ENCODE data around the gene ZAP70.

Gene ZAP70

GRCh38 chr2:97715951-97716694 is 2.7 kb downstream of the ZAP70 start:
- DNase-seq = no peak

- DNase-seq = no peak
These were observed 3.6 kb downstream of the ZAP70 start for GRCh38 chr2:97716695-97717612.

- no peak for DNase-seq
These were observed 4.2 kb downstream of the ZAP70 start for GRCh38 chr2:97717613-97717995.

GRCh38 chr2:97718051-97718882 is 4.9 kb downstream of the ZAP70 start:
- DNase-seq = no peak

- DNase-seq = no peak
These were observed 5.6 kb downstream of the ZAP70 start for GRCh38 chr2:97718942-97719341.

- DNase-seq = no peak
These were observed 6.2 kb downstream of the ZAP70 start for GRCh38 chr2:97719362-97720155.

GRCh38 chr2:97720746-97721145 is 7.4 kb downstream of the ZAP70 start:
- DNase-seq = no peak

GRCh38 chr2:97722227-97722626 is 8.9 kb downstream of the ZAP70 start:
- DNase-seq = no peak

- no peak for DNase-seq
These were observed 10.0 kb downstream of the ZAP70 start for GRCh38 chr2:97723156-97724072.

- DNase-seq = no peak
These were observed 10.7 kb downstream of the ZAP70 start for GRCh38 chr2:97724073-97724410.

GRCh38 chr2:97724501-97724900 is 11.1 kb downstream of the ZAP70 start:
- DNase-seq = no peak

- no peak for DNase-seq
These were observed 11.7 kb downstream of the ZAP70 start for GRCh38 chr2:97724946-97725688.

- no peak for DNase-seq
These were observed 13.1 kb downstream of the ZAP70 start for GRCh38 chr2:97726261-97727064.

- DNase-seq = no peak
These were observed 13.9 kb downstream of the ZAP70 start for GRCh38 chr2:97727296-97727695.

GRCh38 chr2:97728091-97728731 is 14.8 kb downstream of the ZAP70 start:
- peak in 5 of 56 donors; percentile 3 to 45 (median 9) for DNase-seq

GRCh38 chr2:97730245-97730644 is 16.9 kb downstream of the ZAP70 start:
- DNase-seq = no peak

GRCh38 chr2:97731274-97732020 is 18.1 kb downstream of the ZAP70 start:
- no peak for DNase-seq
